Measurements from ENCODE around the gene ZCWPW1.
"Not testable (repeated sequence)": the region's sequence is repeated elsewhere in the genome, so short reads cannot be mapped to it uniquely, and the experiment has no call there.

Gene ZCWPW1

DNA sequence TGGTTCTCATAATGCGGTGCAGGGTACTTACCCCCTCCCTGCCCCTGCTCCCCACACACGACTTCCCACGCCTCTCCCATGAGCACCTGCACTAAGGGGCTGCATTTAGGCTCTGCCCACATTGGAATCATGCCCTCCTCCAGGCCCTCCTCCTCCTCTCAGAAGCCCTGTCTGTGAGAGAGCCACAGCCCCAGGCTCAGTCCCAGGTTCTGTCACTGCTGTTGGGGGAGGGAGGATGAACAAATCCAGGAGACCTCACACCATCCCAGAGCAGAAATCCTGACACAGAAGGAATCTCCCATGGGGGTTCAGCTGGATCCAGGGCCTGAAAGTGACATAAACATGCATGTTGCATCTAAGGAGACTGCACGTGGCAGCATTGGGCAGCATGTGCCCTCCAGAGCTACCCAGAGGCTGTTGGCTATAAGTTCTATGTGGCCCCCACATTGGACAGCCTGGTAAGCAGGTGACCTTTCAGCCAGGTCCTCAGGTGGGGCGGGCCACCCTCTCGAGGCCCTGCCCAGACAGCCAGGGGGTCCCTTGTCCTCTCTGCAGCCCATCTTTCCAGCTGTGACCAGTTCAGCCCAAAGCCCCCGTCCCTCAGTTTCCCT is 56.8 kb downstream of the ZCWPW1 start:
- DNase-seq: no peak

DNA sequence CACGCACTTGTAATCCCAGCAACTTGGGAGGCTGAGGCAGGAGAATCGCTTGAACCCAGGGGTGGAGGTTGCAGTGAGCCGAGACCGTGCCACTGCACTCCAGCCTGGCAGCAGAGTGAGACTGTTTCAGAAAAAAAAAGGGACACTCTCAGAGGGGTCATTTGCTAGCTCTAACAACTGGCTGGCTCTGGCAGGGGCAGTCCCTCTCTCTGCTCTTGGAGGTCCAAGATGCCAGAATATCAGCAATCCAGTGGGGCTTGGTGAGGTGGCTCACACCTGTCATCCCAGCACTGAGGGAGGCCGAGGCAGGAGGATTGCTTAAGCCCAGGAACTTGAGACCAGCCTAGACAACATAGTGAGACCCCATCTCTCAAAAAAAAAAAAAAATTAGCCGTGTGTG is 57.8 kb downstream of the ZCWPW1 start:
- DNase-seq: no peak

DNA sequence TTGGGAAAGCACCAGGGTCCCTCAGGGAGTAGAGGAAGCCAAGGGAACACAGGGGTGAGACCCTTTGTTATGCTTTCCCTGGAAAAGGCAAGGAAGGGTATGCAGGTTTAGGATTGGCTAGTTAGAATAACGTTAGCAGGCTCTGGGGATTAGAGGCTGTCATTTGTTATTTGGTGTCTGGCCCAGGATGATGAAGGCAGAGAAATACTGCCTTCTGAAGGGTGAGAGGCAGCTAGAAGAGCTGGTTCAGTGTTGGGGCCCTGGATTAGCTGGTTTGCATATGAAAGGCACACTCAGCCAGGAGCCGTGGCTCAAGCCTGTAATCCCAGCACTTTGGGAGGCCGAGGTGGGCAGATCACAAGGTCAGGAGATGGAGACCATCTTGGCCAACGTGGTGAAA is 58.2 kb downstream of the ZCWPW1 start:
- DNase-seq: no peak

DNA sequence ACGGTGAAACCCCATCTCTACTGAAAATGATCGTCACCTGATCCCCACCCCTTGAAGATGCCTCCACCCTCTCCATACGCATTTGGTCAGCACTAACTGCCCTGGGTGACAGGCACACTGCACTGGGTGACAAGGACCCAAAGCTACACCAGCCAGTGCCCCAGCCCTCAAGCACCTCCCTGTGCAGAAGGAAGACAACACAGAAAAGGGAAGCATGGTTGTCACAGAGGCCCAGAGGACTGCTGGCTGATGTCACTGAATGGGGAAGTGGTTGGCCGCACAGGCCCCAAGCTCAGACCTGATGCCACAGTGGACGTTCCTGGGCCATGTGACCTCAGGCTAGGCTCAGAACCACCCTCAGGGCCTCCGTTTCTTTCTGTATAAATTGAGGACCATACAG is 59.4 kb downstream of the ZCWPW1 start:
- DNase-seq: no peak

DNA sequence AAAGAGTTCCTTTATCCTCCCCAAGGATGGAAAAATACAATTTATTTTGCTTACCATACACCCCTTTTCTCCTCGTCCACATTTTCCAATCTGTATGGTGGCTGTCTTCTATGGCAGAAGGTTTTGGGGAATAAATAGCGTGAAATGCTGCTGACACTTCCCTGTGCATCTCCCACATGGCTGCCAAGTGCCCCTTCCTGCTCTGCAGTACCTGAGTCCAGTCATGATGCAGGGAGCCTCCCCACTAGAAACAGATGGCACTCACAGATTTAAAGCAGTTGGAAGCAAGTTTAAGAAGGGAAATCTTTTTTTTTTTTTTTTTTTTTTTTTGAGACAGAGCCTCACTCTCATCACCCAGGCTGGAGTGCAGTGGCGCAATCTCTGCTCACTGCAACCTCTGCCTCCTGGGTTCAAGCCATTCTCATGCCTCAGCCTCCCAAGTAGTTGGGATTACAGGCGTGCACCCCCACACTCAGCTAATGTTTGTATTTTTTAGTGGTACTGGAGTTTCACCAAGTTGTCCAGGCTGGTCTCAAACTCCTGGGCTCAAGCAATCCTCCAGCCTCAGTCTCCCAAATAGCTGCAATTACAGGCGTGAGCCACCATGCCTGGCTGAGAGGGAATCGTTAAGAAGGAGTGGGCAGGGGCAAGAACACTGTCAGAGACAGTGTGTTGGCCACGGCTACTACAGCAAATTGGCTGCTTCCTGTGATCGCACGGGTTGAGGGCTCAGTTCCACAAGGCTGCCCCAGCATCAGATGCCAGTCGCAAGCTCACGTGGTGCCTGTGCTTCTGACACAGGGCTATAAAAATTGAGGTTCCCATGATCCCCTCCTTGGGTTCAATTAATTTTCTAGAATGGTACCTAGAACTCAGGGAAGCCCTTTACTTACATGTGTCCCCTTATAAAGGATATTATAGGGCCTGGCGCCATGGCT is 60.6 kb downstream of the ZCWPW1 start:
- no peak for DNase-seq

DNA sequence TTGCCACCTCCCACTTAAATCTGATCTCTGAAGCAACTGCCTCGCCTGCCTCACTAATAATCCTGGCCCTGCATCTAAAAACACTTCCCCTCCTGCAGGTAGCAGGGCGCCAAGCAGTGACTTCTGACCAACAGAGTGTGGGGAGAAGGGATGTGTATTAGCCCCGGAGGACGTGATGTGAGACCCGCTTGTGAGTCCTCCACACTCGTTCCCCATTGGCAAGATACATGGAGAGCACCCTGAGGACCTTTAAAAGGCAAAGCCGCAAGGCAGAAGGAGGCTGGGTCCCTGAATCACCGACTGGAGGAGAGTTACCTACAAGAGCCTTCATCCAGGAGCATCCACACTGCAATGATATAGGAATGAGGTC is 61.3 kb downstream of the ZCWPW1 start:
- no peak for DNase-seq

DNA sequence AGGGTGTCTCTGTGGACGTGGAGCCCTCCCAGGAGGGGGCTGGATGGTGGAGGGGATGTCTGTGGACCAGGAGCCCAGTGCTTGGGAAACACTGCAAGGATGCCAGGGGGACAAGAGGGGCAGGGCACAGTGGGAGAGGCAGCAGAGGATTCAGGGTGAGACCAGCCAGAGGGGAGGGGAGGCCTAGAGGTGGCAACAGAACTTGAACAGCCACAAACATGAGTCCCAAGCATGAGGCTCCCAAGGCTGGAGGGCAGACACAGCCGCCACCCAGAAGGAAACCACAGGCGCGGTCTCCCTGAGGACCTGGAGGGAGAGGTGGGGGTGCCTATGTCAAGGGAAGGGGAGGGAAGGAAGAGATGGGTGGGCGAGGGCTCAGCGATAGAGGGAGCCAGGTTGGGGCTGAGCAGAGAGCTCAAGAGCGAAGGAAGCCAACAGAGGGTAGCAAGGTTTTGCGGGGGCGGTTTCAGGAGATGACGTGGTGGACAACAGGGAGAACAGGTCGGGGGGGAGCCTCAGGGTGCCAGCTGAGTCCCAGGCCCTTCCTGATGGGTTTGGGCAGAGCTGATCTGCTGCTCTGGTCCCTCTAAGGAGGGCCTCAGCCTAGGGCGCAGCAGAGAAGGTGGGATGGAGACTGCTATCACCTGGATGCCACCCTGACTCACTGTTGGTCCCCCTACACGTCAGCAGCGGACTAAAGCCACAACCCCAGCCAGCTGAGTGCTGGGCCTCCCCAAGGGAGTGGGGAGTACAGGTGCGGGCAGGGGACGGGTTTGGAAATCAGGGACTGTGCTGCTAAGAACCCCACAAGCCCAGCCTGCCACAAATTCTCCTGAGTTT is 61.9 kb downstream of the ZCWPW1 start:
- no peak for DNase-seq

DNA sequence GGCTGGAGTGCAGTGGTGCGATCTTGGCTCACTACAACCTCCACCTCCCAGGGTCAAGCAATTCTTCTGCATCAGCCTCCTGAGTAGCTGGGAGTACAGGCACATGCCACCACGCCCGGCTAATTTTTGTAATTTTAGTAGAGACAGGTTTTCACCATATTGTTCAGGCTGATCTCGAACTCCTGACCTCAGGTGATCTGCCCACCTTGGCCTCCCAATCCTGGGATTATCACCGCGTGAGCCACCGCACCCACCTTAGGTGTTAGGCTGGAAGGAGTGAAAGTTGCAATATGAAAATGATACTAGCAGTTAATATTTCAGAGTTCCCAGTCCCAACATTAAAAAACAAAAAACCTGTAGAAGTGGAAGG is 62.5 kb downstream of the ZCWPW1 start:
- not testable (repeated sequence) for DNase-seq

DNA sequence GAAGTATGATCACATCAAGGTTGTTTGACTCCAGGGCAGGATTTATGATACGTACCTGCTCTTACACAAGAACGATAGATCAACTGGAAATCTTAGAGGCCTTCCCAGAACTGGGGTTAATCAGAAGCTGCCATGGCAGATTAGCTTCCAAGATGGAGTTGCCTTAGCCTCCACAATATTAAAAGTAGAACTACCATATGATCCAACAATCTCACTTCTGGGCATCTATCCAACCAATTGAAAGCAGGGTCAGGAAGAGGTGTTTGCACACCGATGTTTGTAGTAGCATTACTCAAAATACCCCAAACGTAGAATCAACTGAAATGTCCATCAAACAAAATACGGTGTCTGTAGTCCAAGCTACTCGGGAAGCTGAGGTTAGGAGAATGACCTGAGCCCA is 64.0 kb downstream of the ZCWPW1 start:
- DNase-seq: no peak

DNA sequence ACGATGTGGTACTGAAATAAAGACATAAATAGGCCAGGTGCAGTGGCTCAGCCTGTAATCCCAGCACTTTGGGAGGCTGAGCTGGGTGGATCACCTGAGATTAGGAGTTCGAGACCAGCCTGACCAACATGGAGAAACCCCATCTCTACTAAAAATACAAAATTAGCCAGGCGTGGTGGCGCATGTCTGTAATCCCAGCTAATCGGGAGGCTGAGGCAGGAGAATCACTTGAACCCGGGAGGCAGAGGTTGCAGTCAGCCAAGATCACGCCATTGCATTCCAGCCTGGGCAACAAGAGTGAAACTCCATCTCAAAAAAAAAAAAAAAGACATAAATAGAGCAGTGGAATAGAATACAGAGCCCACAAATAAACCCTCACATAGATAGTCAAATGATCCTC is 64.7 kb downstream of the ZCWPW1 start:
- DNase-seq: not testable (repeated sequence)

DNA sequence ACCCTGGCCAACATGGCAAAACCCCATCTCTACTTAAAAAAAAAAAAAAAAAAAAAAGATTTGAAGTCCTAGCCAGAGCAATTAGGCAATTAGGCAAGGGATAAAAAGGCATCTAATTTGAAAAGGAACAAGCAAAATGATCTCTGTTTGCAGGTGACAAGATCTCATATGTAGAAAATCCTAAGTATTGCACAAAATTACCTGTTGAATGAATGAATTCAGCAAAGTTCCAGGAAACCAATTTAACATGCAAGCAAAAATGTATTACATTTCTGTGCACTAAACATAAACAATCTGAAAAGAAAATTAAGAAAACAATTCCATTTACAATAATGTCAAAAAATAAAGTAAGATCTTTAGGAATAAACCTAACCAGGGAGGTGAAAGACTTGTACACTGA is 65.4 kb downstream of the ZCWPW1 start:
- DNase-seq: no peak

DNA sequence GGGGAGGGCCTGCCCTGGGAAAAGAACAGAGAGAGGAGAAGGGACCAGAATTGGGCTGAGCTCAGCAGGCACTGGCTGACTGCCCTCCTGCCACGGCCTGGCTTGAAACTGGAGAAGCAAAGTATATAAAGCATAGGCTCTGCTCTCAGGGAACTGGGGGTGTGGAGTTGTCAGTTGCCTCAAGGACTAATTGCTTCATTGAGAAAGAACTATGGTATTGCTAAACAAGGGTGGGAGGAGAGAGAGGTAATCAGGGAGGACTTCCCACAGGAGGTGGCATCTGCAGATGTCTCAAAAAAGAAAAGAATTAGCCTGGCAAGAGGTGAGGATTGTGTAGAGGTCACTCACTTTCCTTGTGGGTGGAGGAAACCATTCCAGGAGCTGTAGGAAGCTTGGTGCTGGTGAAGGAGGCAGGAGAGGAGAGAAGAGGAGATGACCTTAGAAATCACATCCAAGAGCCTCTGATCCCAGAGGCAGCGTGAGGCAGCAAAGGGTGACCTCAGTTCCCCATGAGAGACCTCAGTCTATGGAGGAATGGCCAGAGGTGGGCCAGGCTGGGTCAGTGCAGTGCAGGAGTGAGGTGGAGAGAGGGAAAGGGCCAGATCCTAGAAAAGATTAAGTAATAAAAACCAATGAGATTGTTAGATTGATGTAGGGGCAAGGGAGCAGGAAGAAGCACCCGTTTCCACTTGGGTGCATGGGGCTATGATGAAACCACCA is 68.2 kb downstream of the ZCWPW1 start:
- no peak for DNase-seq

DNA sequence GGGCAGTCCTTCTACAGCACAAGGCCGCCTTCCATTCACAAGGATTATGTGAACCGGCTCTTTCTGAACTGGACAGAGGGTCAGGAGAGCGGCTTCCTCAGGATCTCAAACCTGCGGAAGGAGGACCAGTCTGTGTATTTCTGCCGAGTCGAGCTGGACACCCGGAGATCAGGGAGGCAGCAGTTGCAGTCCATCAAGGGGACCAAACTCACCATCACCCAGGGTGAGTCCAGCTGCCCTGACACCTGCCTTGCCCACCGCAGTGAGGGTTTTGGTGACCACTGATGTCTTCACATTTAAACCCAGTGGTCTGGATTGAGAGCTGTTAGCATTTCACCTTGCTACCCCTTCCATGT is 69.7 kb downstream of the ZCWPW1 start:
- DNase-seq: no peak

DNA sequence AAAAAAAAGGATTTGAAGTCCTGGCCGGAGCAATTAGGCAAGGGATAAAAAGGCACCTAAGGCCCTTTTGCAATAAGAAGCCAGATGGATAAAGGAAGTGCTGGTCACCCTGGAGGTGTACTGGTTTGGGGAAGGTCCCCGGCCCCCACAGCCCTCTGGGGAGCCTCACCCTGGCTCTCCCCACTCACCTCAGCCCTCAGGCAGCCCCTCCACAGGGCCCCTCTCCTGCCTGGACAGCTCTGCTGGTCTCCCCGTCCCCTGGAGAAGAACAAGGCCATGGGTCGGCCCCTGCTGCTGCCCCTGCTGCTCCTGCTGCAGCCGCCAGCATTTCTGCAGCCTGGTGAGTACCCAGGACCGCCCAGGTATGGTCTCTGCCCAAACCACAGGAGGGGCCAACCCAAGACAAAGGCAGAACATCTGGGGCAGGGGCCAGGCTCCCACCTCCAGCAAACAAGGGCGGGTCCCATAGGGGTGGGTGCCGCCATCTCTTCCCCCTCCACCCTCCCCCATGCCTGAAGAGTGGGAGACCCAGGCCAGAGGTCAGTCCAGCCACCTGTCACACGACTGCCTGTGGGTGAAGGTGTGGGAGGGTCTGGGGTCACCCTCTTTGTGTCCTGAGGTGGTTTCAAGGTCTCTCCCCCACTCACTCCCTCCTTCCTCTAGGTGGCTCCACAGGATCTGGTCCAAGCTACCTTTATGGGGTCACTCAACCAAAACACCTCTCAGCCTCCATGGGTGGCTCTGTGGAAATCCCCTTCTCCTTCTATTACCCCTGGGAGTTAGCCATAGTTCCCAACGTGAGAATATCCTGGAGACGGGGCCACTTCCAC is 70.3 kb downstream of the ZCWPW1 start, which contains the start of gene PILRB:
Gene PILRB, plus strand, starts transcription at position 91 of the 830 bp plus-strand sequence. Its CDS starts 186 bp downstream, at position 277.
- no peak for DNase-seq

DNA sequence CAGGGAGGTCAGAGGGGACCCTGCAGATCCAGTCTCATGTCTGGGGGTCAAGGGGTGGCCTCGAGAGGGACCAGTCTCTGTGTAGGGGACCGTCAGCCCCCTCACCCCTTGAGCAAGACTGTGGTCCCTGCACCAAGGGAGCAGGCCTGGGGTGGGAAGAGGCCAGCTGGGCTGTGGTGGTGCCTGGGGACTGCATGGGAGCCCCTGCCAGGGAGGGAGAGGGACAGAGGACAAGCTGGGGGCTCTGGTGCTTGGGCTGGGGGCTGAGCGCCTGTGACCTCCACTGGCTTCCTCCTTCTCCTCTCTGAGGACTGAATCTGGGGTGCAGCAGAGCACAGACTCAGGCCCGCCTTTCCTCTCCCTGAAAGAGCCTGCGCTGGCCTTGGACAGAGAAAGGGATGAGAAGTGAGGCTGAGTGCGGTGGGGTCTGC is 71.4 kb downstream of the ZCWPW1 start:
- DNase-seq: no peak

DNA sequence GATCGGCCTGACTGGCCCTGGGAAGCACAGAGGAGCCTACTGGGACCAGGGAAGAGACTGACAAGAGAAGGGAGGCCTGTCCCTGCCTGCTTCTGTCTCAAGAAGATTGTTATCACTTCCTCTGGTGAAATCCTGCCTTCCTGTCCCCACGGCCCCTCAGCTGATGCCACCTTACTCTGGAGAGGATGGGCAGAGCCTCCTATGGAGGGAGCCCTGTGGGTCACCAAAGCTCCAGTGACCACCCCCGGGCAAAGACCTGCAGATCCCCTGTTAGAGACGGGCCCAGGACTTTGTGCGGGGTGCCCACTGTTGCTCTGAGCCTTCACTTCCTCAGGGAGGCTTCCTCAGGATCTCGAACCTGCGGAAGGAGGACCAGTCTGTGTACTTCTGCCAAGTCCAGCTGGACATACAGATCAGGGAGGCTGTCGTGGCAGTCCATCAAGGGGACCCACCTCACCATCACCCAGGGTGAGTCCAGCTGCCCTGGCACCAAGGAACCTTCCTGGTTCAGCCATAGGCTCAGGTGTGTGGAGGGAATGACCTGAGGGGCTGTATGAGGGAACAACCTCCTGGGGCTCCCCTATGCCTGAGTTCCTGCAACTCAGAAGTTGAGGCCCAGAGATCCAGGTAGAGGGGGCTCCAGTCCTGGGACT is 72.0 kb downstream of the ZCWPW1 start:
- no peak for DNase-seq

DNA sequence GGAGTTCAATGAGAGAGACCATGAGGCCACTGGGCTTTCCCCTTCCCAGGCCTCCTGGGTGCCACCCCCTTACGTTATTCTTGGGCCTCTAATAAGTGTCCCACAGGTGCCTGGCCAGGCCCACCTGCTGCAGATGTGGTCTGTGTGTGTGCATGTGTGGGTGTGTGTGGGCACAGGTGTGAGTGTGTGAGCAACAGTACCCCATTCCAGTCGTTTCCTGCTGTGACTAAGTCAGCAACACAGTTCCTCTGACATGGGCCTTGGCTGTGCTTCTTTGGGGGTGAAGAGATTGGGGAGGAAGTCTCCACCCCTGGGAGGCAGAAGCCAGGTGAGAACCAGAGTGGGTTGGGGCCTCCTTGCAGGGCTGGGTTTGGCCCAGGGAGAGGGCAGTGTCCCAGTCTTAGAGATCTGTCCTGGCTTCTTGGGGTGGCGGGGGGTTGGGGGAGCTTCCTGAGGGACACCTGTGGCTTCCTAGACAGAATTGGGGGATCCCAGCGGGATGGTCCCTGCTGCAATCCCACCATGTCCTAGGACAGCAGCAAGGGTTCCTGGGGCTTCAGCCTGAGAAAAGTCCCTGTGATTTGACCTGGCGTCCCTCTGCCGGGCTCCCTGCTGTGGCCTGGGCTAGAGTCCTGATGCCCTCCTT is 74.7 kb downstream of the ZCWPW1 start:
- DNase-seq: peak; percentile 47

DNA sequence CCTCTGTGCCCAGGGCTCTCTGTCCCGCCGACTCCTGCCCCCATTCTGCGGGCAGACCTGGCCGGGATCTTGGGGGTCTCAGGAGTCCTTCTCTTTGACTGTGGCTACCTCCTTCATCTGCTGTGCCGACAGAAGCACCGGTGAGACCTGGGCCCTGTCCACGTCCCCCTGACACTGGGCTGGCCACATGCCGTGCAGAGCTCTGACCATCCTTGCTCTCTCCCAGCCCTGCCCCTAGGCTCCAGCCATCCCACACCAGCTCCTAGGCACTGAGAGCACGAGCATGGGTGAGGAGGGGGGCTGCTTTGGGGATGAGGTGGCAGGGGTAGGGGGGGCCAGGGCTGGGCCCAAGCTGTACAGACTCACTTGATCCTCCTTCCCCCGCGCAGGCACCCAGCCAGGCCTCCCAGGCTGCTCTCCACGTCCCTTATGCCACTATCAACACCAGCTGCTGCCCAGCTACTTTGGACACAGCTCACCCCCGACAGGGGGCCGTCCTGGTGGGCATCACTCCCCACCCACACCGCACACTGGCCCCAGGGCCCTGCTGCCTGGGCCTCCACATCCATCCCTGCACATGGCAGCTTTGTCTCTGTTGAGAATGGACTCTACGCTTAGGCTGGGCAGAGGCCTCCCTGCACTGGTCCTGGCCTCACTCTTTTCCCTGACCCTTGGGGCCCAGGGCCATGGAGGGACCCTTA is 75.4 kb downstream of the ZCWPW1 start:
- DNase-seq: no peak

DNA sequence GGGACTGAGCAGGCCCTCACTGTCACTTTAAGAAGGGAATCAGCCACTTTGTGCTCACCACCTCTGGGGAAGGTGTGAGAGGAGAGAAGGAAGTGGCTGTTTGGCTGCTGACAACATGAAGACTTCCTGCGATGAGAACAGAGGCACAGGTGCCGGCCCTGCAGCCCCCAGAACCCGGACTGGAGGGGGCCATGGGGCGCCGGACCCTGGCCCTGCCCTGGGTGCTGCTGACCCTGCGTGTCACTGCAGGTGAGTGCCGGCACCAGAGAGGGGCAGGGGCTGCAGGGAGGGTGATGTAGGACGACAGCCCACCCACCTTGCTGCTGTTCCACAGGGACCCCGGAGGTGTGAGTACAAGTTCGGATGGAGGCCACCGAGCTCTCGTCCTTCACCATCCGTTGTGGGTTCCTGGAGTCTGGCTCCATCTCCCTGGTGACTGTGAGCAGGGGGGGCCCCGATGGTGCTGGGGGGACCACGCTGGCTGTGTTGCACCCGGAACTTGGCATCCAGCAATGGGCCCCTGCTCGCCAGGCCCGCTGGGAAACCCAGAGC is 76.2 kb downstream of the ZCWPW1 start:
- DNase-seq: not testable (repeated sequence)

DNA sequence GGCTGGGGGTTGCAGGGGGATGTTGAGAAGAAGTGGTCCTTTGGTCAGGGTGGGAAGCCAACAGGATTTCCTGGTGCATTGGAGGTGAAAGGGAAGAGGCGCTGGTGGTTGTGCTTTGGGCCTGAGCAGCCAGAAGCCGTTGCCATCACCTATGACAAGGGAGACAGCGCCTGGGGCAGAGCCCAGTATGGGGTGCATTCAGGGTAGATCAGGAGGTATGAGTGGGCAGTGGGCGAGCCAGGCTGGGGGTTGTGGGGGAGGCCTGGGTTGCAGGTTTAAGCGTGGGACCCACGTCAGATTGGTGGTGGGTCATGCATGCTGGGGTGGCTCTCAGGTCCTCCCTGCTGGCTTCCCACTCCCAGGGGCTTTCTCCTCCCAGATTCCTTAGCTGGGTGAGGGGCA is 76.8 kb downstream of the ZCWPW1 start:
- no peak for DNase-seq
